Panc1 (cell line): Measurements from ENCODE around the gene NXF1.

ENCODE experiments used
- SIN3A ChIP-seq: IDR thresholded peaks from 2 replicates; pipeline ENCODE4 v1.6.1; 2012; ENCODE audit warnings: low read depth, mild to moderate bottlenecking, low read length, moderate library complexity, borderline replicate concordance; ENCODE audit not compliant: insufficient read depth
- TF ChIP-seq, protein P1 (sequence below): fragments of 450-650 bp; IDR thresholded peaks from 2 replicates; pipeline ENCODE4 v1.5.1; 2017; ENCODE audit warnings: mild to moderate bottlenecking
- TF ChIP-seq, protein P2 (sequence below), 2 experiments: IDR thresholded peaks; 2 replicates each; pipeline ENCODE4 v1.6.1; 2011 to 2012; ENCODE audit warnings: low read depth in 2 of 2, control low read depth in 1 of 2, low read length in 1 of 2, mild to moderate bottlenecking in 1 of 2, moderate library complexity in 1 of 2; ENCODE audit not compliant: insufficient read depth in 1 of 2

DNA sequence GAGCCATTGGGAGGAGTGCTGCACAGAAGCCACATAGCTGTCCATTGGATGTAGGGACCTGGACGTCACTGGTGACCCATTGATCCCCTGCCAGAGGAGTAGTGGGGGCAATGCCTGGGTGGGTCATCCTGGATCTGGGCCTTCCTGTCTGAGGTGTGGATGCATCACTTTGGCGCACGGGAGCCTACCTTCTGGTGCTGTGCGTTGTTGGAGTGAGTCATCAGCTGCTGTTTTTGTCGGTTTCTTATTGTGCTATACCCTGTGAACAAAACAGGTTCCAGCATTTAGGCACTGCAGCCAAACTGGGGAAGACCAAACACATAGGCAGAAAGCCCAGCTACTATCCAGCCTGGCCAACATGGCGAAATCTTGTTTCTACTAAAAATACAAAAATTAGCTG lies 30.8 kb downstream of the NXF1 start:
- TF ChIP-seq, protein P1, sequence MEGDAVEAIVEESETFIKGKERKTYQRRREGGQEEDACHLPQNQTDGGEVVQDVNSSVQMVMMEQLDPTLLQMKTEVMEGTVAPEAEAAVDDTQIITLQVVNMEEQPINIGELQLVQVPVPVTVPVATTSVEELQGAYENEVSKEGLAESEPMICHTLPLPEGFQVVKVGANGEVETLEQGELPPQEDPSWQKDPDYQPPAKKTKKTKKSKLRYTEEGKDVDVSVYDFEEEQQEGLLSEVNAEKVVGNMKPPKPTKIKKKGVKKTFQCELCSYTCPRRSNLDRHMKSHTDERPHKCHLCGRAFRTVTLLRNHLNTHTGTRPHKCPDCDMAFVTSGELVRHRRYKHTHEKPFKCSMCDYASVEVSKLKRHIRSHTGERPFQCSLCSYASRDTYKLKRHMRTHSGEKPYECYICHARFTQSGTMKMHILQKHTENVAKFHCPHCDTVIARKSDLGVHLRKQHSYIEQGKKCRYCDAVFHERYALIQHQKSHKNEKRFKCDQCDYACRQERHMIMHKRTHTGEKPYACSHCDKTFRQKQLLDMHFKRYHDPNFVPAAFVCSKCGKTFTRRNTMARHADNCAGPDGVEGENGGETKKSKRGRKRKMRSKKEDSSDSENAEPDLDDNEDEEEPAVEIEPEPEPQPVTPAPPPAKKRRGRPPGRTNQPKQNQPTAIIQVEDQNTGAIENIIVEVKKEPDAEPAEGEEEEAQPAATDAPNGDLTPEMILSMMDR: no peak
- TF ChIP-seq, protein P2, sequence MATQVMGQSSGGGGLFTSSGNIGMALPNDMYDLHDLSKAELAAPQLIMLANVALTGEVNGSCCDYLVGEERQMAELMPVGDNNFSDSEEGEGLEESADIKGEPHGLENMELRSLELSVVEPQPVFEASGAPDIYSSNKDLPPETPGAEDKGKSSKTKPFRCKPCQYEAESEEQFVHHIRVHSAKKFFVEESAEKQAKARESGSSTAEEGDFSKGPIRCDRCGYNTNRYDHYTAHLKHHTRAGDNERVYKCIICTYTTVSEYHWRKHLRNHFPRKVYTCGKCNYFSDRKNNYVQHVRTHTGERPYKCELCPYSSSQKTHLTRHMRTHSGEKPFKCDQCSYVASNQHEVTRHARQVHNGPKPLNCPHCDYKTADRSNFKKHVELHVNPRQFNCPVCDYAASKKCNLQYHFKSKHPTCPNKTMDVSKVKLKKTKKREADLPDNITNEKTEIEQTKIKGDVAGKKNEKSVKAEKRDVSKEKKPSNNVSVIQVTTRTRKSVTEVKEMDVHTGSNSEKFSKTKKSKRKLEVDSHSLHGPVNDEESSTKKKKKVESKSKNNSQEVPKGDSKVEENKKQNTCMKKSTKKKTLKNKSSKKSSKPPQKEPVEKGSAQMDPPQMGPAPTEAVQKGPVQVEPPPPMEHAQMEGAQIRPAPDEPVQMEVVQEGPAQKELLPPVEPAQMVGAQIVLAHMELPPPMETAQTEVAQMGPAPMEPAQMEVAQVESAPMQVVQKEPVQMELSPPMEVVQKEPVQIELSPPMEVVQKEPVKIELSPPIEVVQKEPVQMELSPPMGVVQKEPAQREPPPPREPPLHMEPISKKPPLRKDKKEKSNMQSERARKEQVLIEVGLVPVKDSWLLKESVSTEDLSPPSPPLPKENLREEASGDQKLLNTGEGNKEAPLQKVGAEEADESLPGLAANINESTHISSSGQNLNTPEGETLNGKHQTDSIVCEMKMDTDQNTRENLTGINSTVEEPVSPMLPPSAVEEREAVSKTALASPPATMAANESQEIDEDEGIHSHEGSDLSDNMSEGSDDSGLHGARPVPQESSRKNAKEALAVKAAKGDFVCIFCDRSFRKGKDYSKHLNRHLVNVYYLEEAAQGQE (IDR thresholded peaks at IDR 0.05; ENCODE audit: insufficient read depth in 1 of 2, low read depth in 2 of 2, low read length in 1 of 2): no peak
- no peak for TF ChIP-seq SIN3A
